Neural cell (in vitro differentiated cells): Measurements from ENCODE around the gene PRND. TPM values are rescaled to one million over a fixed set of nuclear protein-coding genes. Genes with fewer than 3 reads are reported as not detected.

Source experiments
- H2AFZ ChIP-seq: fragments of 200-600, 300-800 bp; sonication (generic), shearing (Covaris generic); 2 replicates; pipeline ENCODE4 v1.6.0; 2014; ENCODE audit warnings: low read depth, mild to moderate bottlenecking, antibody characterized with exemption, low read length, moderate library complexity
- H3F3A ChIP-seq: fragments of 200-600 bp; shearing (Covaris generic); 2 replicates; pipeline ENCODE4 v1.6.1; 2016; ENCODE audit warnings: mild to moderate bottlenecking, moderate library complexity, mixed read lengths, antibody characterized with exemption, low read length; ENCODE audit not compliant: insufficient read depth, poor library complexity, severe bottlenecking
- H3K27ac ChIP-seq: fragments of 200-600, 300-800 bp; sonication (generic), shearing (Covaris generic); 2 replicates; pipeline ENCODE4 v1.5.1; 2014; ENCODE audit warnings: mild to moderate bottlenecking, low read length, moderate library complexity
- H3K27me3 ChIP-seq: fragments of 300-800, 200-600 bp; sonication (generic), shearing (Covaris generic); 2 replicates; pipeline ENCODE4 v1.6.0; 2014; ENCODE audit warnings: mild to moderate bottlenecking, low read depth, low read length, moderate library complexity; ENCODE audit not compliant: insufficient read depth
- H3K36me3 ChIP-seq: fragments of 300-800, 200-600 bp; sonication (generic), shearing (Covaris generic); 2 replicates; pipeline ENCODE4 v1.5.1; 2014; ENCODE audit warnings: mild to moderate bottlenecking, antibody characterized with exemption, low read length, moderate library complexity; ENCODE audit not compliant: insufficient read depth
- H3K4me2 ChIP-seq: fragments of 300-800, 200-600 bp; sonication (generic), shearing (Covaris generic); 2 replicates; pipeline ENCODE4 v1.6.0; 2014; ENCODE audit warnings: mild to moderate bottlenecking, low read length
- H3K4me3 ChIP-seq: fragments of 300-800, 200-600 bp; sonication (generic), shearing (Covaris generic); 2 replicates; pipeline ENCODE4 v1.5.1; 2014; ENCODE audit warnings: mild to moderate bottlenecking, low read length, moderate library complexity
- H3K79me2 ChIP-seq: fragments of 200-600 bp; shearing (Covaris generic); replicated peaks from 2 replicates; pipeline ENCODE4 v1.6.0; 2014; ENCODE audit warnings: mild to moderate bottlenecking, low read length, moderate library complexity; ENCODE audit not compliant: insufficient read depth
- H3K9ac ChIP-seq: fragments of 300-800, 200-600 bp; sonication (generic), shearing (Covaris generic); 2 replicates; pipeline ENCODE4 v1.6.1; 2016; ENCODE audit warnings: mild to moderate bottlenecking, low read length, mixed read lengths
- H3K9me2 ChIP-seq: fragments of 200-600 bp; shearing (Covaris generic); 2 replicates; pipeline ENCODE4 v1.6.1; 2016; ENCODE audit warnings: mild to moderate bottlenecking, low read length, mixed read lengths; ENCODE audit not compliant: insufficient read depth
- H3K9me3 ChIP-seq: fragments of 200-600, 300-800 bp; sonication (generic), shearing (Covaris generic); 2 replicates; pipeline ENCODE4 v1.6.1; 2016; ENCODE audit warnings: mild to moderate bottlenecking, mixed run types, low read length, moderate library complexity, mixed read lengths
- H4K20me1 ChIP-seq: fragments of 200-600 bp; shearing (Covaris generic); 2 replicates; pipeline ENCODE4 v1.6.1; 2016; ENCODE audit warnings: mild to moderate bottlenecking, mixed run types; ENCODE audit not compliant: insufficient read depth
- EP300 ChIP-seq: fragments of 450-650 bp; conservative IDR thresholded peaks from 2 replicates; pipeline ENCODE4 v1.6.1; 2014; ENCODE audit warnings: antibody characterized with exemption, mild to moderate bottlenecking, moderate library complexity; ENCODE audit not compliant: poor library complexity, severe bottlenecking
- EZH2 ChIP-seq: fragments of 200-600, 300-800 bp; shearing (Covaris generic), sonication (generic); IDR thresholded peaks from 2 replicates; pipeline ENCODE4 v1.6.1; 2014; ENCODE audit warnings: antibody characterized with exemption, low read length, borderline replicate concordance, mild to moderate bottlenecking; ENCODE audit not compliant: insufficient read depth, poor library complexity, severe bottlenecking
- MXI1 ChIP-seq: fragments of 450-650 bp; conservative IDR thresholded peaks from 2 replicates; pipeline ENCODE4 v1.6.1; 2014; ENCODE audit warnings: antibody characterized with exemption, mild to moderate bottlenecking; ENCODE audit not compliant: poor library complexity, severe bottlenecking
- POLR2AphosphoS5 ChIP-seq: IDR thresholded peaks from 2 replicates; pipeline ENCODE4 v1.6.1; 2012
- RAD21 ChIP-seq: fragments of 450-650 bp; conservative IDR thresholded peaks from 2 replicates; pipeline ENCODE4 v1.6.1; 2014; ENCODE audit warnings: antibody characterized with exemption, mild to moderate bottlenecking, moderate library complexity
- REST ChIP-seq: IDR thresholded peaks from 2 replicates; pipeline ENCODE4 v1.6.1; 2012; ENCODE audit warnings: borderline replicate concordance
- SMC3 ChIP-seq: fragments of 450-650 bp; conservative IDR thresholded peaks from 2 replicates; pipeline ENCODE4 v1.6.1; 2014; ENCODE audit warnings: antibody characterized with exemption, mild to moderate bottlenecking, moderate library complexity; ENCODE audit not compliant: poor library complexity
- TAF1 ChIP-seq: IDR thresholded peaks from 2 replicates; pipeline ENCODE4 v1.6.1; 2012; ENCODE audit warnings: low read depth
- polyA plus RNA-seq: library from polyadenylated mRNA; depleted of rRNA; stranded (reverse); fragments of >200 nt; gene quantifications from 2 replicates; pipeline ENCODE4 v1.2.3, GENCODE V29; 2014
- TF ChIP-seq, protein P1 (sequence below): fragments of 450-650 bp; IDR thresholded peaks from 2 replicates; pipeline ENCODE4 v1.5.1; 2014; ENCODE audit warnings: antibody characterized with exemption, mild to moderate bottlenecking, moderate library complexity; ENCODE audit not compliant: poor library complexity, severe bottlenecking

The PRND gene
- polyA plus RNA-seq, 1 donor from 2014 or later: not detected

DNA sequence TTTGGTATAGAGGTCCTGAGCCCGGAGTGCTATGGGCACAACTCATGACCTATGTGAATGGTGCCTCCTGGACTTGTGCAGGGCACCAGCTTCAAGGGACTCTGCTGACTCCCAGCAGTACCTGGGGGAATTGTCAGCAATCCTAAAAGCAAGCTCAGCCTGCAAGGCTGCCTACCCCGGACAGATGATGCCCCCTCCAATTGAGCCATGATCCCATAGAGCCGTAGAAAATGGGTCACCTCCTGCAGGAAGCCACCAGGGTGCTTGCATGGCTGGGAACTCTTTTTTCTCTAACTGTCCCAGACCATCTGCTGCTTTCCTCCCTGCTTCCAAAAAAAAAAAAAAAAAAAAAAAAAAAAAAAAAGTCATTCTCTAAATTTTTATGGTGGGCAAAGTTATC is 12.9 kb upstream of the PRND start:
- no peaks in the 10 kb centered on the region for H3F3A ChIP-seq

GRCh38 chr20:4709261-4710105 is 12.2 kb upstream of the PRND start:
- Histone ChIP-seq H3K9ac (no peak overlapping the region), H3K27ac (no peak overlapping the region), H4K20me1 (no peaks in the 10 kb centered on the region), H3K79me2 (no peaks in the 10 kb centered on the region), H3F3A (no peaks in the 10 kb centered on the region), H3K4me3 (no peak overlapping the region), H2AFZ (no peak overlapping the region), H3K9me2 (no peaks in the 10 kb centered on the region), H3K27me3 (no peaks in the 10 kb centered on the region), H3K4me2 (no peak overlapping the region), H3K9me3 (no peaks in the 10 kb centered on the region), H3K36me3 (no peaks in the 10 kb centered on the region)
- TF ChIP-seq SMC3 (no peak), EP300 (no peak), POLR2AphosphoS5 (no peak), MXI1 (no peak), REST (no peak), EZH2 (no peak), TAF1 (no peak)

More for the DNA sequence above, 12.9 kb upstream of the PRND start:
- no peak overlapping the region for H2AFZ ChIP-seq
- no peak overlapping the region for H3K27ac ChIP-seq
- H3K9me2 ChIP-seq: no peaks in the 10 kb centered on the region
- H3K4me3 ChIP-seq: no peak overlapping the region
- H3K9ac ChIP-seq: no peak overlapping the region
- no peaks in the 10 kb centered on the region for H4K20me1 ChIP-seq
- no peak overlapping the region for H3K4me2 ChIP-seq
- no peaks in the 10 kb centered on the region for H3K36me3 ChIP-seq
- no peaks in the 10 kb centered on the region for H3K79me2 ChIP-seq
- no peaks in the 10 kb centered on the region for H3K27me3 ChIP-seq
- no peaks in the 10 kb centered on the region for H3K9me3 ChIP-seq
- TF ChIP-seq RAD21 (no peak), EZH2 (no peak), TAF1 (no peak), MXI1 (no peak), POLR2AphosphoS5 (no peak), EP300 (no peak), SMC3 (no peak), REST (no peak)
- TF ChIP-seq, protein P1, sequence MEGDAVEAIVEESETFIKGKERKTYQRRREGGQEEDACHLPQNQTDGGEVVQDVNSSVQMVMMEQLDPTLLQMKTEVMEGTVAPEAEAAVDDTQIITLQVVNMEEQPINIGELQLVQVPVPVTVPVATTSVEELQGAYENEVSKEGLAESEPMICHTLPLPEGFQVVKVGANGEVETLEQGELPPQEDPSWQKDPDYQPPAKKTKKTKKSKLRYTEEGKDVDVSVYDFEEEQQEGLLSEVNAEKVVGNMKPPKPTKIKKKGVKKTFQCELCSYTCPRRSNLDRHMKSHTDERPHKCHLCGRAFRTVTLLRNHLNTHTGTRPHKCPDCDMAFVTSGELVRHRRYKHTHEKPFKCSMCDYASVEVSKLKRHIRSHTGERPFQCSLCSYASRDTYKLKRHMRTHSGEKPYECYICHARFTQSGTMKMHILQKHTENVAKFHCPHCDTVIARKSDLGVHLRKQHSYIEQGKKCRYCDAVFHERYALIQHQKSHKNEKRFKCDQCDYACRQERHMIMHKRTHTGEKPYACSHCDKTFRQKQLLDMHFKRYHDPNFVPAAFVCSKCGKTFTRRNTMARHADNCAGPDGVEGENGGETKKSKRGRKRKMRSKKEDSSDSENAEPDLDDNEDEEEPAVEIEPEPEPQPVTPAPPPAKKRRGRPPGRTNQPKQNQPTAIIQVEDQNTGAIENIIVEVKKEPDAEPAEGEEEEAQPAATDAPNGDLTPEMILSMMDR: no peak
